HG02938 (cell line): Measurements from ENCODE around the gene PNLIPRP1.

ENCODE experiments used
- ATAC-seq: cut with Tn5 transposase; IDR thresholded peaks from one replicate; pipeline ENCODE4 v1.9.1; 2021; ENCODE audit warnings: mild to moderate bottlenecking, moderate library complexity; ENCODE audit not compliant: unreplicated experiment

Gene PNLIPRP1

DNA sequence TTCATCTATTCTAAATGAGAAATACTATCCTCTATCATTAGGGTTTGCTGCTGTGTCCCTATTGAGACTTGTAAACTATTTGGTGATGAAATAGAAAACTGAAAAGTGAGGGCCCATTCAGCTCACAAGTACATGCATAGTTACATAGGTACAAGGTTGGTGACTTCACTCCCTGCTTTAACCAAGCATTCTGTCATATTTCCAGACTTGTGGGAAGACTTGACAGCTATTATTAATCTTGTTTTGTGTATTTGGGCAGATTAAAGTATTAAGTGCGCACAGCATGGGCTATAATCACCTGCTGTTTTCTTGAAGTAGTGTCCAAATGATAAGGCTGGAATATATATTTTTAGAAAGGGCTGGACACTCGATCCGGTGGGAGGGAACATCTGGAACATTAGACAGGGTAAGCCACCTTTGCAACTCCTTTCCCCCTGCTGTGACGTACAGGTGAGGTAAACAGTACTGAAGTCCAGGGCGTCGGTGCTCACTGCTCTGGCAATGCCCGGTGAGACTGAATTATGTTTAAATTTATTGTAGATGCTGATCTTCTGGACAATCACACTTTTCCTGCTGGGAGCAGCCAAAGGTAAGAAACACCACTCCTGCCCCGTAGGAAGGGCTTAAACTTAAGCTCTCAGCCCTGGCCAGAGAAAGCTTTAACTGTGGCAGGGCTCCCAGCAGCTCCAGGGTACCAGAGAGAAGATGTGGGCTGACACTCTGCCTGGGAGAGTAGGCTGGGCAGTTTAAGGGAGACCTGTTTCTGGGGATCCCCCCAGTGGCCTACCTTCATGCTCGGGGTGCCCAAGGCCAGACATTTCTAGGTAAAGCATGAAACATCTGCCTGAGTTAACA, at the start of gene PNLIPRP1:
PNLIPRP1 (plus strand) TSS at position 370 of the 855 bp plus-strand sequence; CDS start at position 541, 171 bp downstream.
- no peak for ATAC-seq

DNA sequence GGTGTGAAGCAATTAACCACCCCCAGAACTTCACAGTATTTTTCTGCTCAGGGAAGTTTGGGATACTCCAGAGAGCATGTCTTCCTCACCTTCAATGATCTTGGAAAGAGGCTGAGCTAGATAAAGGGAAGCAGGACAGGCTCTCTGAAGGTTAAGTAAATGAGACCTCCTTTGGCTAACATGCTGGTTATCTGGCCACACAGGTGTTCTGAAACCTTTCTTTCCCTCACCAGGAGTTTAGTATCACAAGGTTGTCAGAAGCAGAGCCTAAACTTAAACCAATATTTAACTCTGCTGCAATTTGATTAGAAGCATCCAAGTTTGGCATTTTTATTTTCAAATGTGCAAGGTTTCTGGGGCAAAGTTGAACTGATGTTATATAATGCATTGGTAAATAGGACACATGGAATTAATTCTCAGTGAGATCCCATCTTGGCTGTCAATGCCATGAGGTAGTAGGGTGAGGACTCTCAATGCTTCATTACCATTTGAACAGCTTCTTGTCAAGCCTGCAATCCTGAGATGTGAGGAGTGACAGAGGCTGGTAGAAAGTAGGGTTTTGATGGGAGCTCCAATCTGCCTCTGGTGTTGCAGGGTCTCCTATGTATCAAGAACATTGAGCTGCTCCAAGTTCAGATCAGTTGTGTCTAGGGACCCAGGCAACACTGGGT, 48.6 kb upstream of the PNLIPRP1 start:
- no peak for ATAC-seq

DNA sequence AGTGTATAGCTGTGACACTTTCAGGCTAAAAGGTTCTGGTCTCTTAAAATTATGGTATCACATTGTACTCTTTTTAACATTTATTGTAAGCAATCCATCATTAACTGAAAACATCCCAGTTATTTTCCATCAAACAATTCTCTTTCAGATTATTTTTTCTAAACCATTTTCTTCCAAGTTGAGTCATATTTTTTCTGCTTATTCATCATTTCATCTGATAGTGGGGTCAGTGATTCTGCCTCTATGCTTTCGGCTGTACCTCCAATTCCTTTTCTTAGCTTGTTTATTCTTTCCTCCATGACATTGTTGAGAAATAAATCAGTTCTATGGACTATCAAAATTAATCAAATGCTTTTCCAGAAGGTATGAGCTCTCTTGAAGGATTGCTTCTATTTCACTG, 45.6 kb upstream of the PNLIPRP1 start:
- ATAC-seq = no peak

DNA sequence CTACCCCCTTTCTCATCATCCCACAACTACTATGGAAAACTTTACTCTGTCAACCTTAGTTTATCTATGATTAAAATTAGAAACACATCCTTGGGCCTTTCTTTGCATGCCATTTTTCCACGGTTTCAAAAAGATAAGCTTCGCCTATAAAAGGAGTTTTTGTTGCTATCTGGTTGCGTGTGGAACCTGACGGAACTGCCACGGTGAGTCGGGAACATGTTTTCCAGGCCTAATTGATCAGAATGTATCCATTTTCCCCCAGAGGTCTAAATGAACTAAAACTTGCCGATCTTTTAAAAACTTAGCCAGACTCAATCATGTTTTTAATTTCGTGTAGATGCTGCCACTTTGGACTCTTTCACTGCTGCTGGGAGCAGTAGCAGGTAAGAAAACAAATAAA, 45.0 kb upstream of the PNLIPRP1 start, which contains the start of gene PNLIP:
PNLIP (plus strand) TSS at position 176 of the 400 bp plus-strand sequence; CDS start at position 338, 162 bp downstream.
- no peak for ATAC-seq

DNA sequence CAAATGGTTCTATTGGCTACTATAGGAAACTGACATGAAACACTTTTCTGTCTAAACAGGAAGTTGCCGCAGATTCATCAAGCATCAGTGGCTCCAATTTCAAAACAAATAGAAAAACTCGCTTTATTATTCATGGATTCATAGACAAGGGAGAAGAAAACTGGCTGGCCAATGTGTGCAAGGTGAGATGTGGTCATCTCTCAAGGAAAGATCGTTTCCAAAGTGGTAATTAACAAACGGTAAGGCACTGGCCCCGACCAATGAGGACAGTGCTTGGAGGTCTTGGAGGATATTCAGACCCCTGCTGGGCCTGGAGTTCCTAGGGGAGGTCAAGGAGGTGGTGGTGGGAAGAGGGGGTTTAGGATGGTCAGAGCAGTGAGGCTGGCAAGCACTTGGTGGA, 42.5 kb upstream of the PNLIPRP1 start:
- ATAC-seq = no peak

DNA sequence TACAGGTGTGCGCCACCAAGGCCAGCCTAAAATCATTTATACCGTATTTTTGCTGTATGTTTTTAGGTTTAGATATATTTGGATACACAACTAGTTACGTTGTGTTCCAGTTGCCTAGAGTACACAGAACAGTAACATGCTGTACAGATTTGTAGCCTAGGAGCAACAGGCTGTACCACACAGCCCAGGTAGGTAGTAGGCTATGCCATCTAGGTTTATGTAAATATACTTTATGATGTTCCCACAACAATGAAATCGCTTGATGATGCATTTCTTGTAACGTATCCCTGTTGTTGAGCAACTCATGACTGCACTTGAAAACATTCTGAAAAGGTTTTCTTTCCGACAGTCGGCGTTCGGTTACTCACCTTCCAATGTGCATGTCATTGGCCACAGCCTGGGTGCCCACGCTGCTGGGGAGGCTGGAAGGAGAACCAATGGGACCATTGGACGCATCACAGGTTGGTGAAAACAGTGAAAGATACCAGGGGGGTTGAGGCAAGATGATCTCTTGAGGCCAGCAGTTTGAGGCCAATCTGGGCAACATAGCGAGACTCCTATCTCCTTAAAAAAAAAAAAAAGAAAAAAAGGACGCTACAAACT, 37.3 kb upstream of the PNLIPRP1 start:
- ATAC-seq = no peak

DNA sequence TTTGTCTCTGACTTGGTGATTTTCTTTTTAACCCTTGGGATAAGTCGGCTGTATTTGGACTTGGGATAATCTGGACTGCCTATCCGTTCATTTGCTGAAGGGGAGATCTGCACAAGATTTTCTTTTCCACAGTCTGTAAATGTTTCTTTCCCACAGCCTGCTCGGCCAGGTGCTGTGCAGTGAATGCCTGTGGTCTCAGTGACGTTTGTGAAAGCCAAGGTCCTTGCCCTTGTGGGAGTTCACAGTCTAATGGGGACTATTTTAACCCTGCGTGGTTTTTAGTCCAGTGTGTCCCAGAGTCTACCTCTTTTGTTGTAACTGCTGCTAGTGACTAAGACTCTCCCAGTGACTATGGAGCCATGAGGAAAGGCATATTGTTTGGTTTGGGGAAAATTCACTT, 36.1 kb upstream of the PNLIPRP1 start:
- no peak for ATAC-seq

DNA sequence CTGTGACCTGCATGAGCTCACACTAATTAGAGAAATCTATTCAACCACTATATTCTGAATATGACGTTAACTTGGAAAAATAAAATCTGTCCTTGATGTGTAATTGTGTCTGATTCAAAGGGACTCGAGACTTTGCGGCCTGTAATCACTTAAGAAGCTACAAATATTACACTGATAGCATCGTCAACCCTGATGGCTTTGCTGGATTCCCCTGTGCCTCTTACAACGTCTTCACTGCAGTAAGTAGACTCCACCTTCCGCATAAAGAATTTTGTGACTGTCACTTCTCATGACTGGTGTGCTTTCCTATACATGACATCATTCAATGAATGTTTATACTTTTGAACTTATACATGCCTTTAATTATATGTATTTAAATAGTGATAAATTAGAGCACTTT, 34.9 kb upstream of the PNLIPRP1 start:
- ATAC-seq = no peak

DNA sequence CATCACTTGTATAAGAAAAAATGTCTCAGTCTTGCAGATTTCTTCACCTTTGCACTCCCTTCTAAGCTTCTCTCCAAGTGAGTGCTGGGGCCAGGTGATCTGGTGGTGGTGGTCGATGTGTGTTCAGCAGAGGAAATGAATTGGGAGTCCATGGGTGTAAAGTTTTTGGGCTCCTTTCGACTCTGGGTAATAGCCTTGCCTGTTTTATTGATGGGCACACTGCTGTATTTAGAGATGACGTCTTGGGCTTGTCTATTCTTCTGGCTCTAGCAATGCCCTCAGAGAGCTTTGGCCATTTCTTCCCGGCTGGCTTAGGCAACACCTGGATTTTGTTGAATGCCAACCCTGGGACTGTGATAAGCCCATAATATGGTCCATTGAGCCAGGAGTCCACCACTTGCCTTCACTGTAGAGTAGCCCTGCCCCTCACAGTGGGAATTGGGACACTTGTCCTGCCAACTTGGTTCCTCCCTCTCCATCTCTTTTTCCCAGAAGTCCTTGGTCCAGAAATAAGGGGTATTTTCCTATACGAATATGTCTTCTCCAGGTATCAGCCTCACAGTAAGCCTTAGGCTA, 33.4 kb upstream of the PNLIPRP1 start:
- ATAC-seq = no peak

DNA sequence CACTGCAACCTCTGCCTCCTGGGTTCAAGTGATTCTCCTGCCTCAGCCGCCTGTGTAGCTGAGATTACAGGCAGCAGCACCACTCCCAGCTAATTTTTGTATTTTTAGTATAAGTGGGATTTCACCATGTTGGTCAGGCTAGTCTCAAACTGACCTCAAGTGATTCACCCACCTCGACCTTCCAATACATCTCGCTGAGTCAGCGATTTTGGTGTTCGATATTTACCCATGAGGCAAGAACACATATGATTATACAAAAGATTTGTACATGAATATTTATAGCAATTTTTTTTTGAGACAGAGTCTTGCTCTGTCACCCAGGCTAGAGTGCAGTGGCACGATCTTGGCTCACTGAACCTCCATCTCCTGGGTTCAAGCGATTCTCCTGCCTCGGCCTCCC, 25.2 kb upstream of the PNLIPRP1 start:
- ATAC-seq = no peak

DNA sequence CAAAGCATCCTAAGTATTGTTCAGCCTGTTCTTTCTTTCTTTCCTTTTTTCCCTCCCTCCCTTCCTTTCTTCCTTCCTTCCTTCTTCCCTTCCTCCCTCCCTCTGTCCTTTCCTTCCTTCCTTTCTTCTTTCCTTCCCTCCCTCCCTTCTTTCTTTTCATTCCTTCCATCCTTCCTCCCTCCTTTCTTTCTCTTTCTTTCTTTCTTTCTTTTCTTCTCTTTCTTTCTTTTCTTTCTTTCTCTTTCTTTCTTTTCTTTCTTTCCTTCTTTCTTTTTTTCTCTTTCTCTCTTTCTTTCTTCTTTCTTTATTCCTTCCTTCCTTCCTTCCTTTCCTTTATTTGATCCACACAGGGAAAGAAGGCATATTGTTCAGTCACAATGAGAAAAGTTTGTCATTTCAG, 23.8 kb upstream of the PNLIPRP1 start:
- no peak for ATAC-seq

DNA sequence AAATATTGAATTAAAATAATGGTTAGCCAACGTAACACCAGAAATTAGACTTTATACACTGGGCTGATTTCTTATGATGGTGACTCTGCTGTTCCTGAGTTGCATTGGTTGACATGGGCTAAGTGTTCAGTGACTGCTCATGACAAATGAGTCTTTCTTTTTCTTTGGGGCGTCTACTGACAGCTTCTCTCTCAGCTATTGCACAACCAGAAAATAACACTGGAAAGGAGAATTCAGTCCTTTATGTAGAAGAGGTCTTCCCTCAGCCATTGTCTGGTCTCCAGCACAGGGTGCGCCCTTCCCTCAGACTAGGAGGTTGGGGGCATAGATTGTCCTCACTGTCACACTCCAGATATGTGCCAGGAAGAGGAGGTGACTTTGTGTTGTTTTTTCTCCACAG, 23.4 kb upstream of the PNLIPRP1 start:
- ATAC-seq = no peak

DNA sequence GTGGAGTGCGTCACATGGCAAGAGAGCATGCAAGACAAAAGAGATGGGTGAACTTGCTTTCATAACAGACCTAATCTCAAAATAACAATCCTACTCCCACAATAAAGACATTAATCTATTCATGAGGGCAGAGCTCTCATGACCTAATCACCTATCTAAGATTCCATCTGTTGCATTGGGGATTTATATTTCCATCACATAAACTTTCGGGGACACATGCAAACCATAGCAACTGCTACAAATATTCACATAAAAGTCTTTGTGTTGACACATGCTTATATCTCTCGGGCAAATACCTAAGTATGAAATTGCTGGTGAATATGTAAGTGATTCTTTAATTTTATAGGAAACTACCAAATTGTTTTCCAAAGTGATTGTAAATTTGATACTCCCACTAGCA, 16.0 kb upstream of the PNLIPRP1 start:
- no peak for ATAC-seq

DNA sequence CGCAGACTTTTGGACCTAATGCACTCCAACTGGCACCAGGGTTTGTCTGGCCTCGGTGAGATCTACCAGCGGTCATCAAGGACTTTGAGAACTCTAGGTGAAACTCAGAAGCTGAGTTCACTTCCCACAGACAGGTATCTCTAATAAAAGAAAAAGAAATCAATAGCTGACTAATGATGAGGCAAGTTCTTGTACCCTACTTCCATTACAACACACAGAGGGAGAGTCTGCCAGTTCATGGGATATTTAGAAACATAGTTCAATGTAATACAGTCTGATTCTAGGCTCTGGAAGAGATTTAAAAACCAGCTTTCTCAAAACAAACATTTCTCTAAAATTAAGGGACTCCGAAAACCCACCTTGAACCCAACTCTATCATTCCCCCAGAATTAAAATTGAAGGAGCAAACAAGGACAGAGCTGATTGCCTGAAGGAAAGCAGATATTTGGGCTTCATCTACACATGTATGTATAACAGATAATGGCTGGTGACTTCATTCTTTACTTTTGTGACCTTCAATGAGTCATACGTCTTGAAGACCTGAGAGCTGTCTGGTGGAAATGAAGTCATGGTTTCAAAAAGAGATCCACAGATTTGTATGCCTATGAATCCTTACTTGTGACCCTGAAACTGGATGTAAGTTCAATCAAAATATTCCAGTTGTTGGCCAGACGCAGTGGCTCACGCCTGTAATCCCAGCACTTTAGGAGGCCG, 2.7 kb upstream of the PNLIPRP1 start:
- no peak for ATAC-seq

DNA sequence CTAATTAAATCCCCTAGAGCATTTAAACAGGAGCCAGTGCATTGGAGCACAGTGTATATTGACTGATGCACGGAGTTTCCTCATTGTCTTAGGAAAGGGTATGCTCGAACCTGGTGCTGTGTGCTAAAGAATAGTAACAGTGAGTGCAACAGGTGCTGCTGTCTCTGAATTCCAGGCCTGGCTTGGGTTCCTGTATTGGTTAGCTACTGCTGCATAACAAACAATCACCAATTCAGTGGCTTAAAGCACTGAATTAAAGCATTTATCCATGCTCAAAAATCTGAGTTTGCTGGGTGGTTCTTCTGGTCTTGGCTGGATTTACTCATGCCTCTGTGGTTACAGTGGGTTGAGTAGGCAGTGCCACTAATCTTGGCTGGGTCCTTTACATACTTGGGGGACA, 1.8 kb upstream of the PNLIPRP1 start:
- no peak for ATAC-seq

DNA sequence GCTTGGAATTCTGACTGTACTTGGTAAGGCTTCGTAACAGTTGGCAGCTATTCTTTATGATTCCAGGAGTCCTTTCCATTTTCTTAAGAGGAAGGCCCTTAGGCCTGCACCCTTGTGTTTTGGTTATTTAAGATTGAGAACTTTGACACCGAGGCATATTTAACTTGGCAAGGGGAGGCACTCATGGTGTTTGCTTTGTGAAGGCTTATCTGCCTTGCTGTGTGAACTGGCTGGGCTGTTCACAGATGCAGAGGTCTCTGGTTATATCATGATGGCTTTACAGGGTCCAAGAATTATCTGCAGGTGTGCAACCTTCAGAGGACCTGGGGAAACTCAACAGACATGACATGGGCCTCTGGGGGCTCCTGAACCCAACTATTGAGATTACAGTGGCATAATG, 833 bp upstream of the PNLIPRP1 start:
- ATAC-seq = no peak

DNA sequence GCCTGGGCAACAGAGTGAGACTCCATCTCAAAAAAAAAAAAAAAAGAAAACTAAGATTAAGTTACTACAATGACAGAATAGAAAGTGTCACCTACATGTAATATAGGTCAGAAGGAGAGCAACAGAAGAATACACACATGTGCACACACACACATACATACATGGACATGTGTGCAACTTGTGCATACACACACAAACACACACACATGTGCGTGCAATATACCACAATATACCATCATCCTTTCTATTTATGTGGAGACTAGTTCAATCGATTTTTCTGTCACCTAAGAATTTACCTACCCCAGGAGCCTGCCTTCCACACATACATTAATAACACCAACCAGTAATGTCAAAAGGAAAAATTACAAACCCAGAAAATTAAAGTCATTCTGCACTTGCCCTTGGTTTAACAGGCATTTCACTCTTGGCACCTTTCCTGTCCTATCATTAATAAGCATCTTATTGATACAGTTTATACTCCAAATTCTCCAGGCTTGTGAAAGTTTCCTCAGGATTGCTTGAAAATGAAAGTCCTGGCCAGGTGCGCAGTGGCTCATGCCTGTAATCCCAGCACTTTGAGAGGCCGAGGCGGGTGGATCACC, 2.5 kb downstream of the PNLIPRP1 start:
- no peak for ATAC-seq

DNA sequence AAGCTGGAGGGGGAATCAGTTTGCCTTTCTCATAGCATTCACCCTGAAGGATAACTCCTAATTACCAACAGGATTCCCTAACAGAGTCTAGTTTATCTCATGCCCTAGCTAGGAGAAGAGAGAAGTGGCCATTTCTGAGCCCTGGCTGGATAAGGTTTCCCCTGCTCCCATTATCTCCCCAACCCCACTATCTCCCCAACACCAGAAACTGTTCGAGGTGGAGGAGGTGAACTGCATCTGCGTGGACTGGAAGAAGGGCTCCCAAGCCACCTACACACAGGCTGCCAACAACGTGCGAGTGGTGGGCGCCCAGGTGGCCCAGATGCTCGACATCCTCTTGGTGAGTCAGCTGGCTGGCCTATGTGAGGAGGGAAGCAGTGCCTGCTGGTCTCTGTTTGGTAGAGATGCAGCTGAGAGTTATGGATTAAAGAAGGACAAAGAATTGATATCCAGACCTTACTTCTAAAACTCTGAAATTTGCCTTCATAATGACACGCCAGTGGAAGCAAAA, 3.8 kb downstream of the PNLIPRP1 start:
- ATAC-seq = no peak

DNA sequence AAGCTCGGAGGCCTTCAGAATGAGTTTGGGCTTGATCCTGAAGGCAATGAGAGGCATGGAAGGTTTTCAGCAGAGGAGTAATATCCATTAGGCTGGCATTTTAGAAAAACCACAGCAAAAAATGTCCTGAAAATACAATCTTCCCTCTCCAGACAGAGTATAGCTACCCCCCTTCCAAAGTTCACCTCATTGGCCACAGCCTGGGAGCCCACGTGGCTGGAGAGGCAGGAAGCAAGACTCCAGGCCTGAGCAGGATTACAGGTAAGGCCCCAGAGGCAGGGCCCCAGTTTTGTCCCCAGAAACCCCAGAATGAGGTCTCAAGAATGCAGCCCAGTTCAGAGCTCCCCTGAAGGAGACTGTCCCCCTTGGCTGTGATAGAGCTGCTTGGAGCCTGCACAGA, 5.3 kb downstream of the PNLIPRP1 start:
- ATAC-seq = no peak

DNA sequence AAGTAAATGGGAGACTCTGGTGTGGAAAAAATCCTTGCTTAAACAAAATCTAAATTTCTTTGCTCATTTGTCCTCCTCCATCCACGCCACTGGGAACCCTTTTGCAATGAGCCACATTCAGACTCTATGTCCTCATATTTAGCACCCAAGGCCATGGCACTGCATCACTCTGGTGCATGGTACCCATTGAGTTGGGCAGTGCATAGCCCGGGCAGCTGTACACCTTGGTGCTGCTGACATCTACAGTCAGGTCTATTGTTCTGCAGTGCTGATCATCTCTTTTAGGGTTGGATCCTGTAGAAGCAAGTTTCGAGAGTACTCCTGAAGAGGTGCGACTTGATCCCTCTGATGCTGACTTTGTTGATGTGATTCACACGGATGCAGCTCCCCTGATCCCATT, 6.8 kb downstream of the PNLIPRP1 start:
- no peak for ATAC-seq
